GM13976 (cell line): Measurements from ENCODE around the gene BATF2.
"Not testable (repeated sequence)": the region's sequence is repeated elsewhere in the genome, so short reads cannot be mapped to it uniquely, and the experiment has no call there.

Experiments used
- DNase-seq: peaks from one replicate; pipeline ENCODE4 v3.0.0; 2012; ENCODE audit warnings: low spot score
- in situ Hi-C: fragments of 300-500 bp; cut with MboI; formaldehyde crosslinking; loops from one replicate; pipeline ENCODE4 v1.12.0; 2022; ENCODE audit warnings: low sequenced_read_pairs, mixed read lengths, inconsistent platforms; ENCODE audit not compliant: unreplicated experiment
- TF ChIP-seq, protein P1 (sequence below): IDR thresholded peaks from 2 replicates; pipeline ENCODE4 v1.5.1; 2012; ENCODE audit warnings: borderline replicate concordance, mild to moderate bottlenecking; ENCODE audit not compliant: insufficient read depth; ENCODE audit errors: extremely low read depth, missing control alignments, control extremely low read depth

Gene BATF2

DNA sequence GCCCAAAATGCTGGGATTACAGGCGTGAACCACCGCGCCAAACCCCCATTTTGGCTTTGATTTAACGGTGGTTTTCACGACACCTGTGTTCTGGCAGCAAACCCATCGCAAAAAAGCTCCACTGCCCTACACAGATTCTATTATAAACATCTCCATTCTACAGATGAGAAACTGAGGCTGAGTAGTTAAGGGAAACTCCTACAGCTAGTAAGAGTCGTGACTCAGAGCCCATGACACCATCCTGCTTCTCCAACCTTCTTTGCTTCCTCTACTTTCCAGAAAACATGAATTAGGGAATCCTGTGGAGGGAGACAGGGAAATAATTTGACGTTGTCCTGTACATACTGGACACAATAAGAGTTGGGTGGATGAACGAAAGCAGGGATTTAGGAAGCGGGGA lies 30.0 kb upstream of the BATF2 start:
- in situ Hi-C loops, result no loop called here
- TF ChIP-seq, protein P1, sequence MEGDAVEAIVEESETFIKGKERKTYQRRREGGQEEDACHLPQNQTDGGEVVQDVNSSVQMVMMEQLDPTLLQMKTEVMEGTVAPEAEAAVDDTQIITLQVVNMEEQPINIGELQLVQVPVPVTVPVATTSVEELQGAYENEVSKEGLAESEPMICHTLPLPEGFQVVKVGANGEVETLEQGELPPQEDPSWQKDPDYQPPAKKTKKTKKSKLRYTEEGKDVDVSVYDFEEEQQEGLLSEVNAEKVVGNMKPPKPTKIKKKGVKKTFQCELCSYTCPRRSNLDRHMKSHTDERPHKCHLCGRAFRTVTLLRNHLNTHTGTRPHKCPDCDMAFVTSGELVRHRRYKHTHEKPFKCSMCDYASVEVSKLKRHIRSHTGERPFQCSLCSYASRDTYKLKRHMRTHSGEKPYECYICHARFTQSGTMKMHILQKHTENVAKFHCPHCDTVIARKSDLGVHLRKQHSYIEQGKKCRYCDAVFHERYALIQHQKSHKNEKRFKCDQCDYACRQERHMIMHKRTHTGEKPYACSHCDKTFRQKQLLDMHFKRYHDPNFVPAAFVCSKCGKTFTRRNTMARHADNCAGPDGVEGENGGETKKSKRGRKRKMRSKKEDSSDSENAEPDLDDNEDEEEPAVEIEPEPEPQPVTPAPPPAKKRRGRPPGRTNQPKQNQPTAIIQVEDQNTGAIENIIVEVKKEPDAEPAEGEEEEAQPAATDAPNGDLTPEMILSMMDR, result no peak
- no peak for DNase-seq

DNA sequence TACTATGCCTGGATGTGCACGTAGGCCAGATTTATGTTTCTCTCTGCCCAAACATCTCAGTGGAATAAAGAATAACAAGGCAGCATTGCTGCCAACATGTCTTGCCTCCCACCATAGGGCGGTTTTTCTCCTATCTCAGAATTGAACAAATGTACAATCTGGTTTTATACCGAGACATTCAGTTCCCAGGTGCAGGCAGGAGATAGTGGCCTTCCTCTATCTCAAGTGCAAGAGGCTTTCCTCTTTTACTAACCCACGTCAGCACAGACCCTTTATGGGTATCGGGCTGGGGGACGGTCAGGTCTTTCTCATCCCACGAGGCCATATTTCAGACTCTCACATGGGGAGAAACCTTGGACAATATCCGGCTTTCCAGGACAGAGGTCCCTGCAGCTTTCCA lies 26.7 kb upstream of the BATF2 start:
- DNase-seq, in situ Hi-C loops: not testable (repeated sequence)

DNA sequence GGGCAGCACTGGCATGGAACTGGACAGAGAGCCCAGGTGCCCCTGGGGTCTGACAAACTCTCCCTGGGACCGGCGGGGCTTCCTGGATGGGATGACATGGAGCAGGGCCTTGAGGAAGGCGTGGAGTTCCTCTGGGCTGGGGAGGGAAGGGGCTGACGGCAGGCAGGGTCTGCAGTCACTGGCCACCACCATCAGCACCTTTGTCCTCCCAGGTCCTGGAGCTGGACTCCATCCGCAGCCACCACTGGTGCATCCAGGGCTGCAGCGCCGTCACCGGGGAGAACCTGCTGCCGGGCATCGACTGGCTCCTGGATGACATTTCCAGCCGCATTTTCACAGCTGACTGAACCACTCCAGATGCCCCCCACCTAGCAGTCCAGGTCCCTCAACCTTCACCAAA lies 24.7 kb upstream of the BATF2 start:
- DNase-seq, result no peak
- in situ Hi-C loops, result no loop called here
- TF ChIP-seq, protein P1, result no peak

DNA sequence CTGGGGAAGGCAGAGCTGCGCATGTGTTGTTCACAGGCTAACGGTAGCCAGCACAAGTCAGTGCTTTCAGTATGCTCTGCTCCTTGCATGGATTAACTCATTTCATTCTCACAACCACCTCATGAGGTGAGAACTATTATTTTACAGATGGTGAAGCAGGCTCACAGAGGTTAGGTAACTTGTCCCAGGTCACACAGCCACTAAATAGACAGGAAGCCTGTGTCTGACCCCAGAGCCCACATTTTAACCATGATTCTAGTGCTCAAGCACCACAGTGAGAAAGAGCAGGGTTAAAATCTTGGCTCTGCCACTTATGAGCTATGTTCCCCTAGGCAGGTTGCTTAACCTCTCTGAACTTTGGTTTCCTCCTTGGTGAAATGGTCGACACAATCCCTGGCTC lies 24.2 kb upstream of the BATF2 start:
- in situ Hi-C loops, result no loop called here

DNA sequence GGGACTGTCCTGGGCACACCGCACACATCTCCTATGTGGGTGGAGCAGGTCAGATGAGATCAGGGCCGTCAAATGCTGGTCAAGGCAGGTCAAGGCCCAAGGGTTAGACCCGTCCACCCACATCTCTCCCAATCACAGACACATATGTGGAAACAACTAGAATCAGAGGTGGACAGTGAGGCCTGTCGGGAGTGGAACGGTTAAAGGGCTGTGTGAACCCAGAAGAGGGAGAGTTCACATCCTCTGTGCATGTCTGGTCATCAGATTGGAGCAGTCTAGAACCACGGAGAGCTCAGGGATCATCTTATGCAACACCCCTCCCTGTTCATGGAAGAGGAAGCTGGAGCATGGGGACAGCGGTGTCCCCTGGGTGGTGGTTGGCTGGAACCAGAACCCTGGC lies 23.1 kb upstream of the BATF2 start:
- in situ Hi-C loops, result no loop called here
- TF ChIP-seq, protein P1, result no peak
- DNase-seq, result no peak

More for the DNA sequence above, 24.2 kb upstream of the BATF2 start:
- TF ChIP-seq, protein P1, result no peak
- no peak for DNase-seq

GRCh38 chr11:65017937-65018336 lies 21.2 kb upstream of the BATF2 start:
- TF ChIP-seq, protein P1, result no peak

DNA sequence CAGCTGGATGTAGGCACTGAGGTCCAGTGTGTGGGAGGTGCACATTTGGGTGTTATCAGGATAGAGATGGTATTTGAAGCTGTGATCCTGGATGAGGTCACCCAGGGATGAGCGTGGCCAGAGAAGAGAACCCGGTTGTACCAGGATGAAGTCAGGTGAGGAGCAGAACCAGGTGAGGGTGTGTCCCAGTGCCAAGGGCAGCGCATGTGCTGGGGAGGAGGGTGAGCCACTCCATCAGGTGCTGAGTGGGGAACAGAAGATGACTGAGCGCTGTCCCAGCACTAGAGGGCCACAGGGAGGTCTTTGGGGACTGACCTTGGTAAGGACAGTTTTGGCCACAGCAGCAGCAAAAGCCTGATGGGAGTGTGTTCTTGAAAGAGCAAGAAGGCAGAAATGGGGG lies 19.9 kb upstream of the BATF2 start:
- TF ChIP-seq, protein P1, result no peak
- no peak for DNase-seq
- in situ Hi-C loops, result no loop called here

More at GRCh38 chr11:65017937-65018336, 21.2 kb upstream of the BATF2 start:
- no peak for DNase-seq
- in situ Hi-C loops, result no loop called here
